Activated CD4-positive, alpha-beta memory T cell treated with anti-CD3 and anti-CD28 coated beads for 36 hours (primary cell): ENCODE measurements around the gene ATP6V0D1. TPM values are rescaled to one million over a fixed set of nuclear protein-coding genes. Genes with fewer than 3 reads are reported as not detected.

Experiments used
- CTCF ChIA-PET: fragments of 350-600 bp; sonication (Branson Sonifier 250); formaldehyde crosslinking; loops from one replicate; lab custom pipeline; 2021; ENCODE audit warnings: antibody characterized with exemption, inconsistent platforms; lab: Charles Lee
- POLR2A ChIA-PET: fragments of 350-600 bp; sonication (Branson Sonifier 250); formaldehyde crosslinking; loops from one replicate; lab custom pipeline; 2021; ENCODE audit warnings: antibody characterized with exemption; lab: Charles Lee
- DNase-seq: peaks from one replicate; pipeline ENCODE4 v3.0.0-alpha.2; 2020
- H3K27ac Mint-ChIP-seq: one replicate; pipeline ENCODE4 v1.8.0; 2021; ENCODE audit warnings: mixed read lengths
- H3K27me3 Mint-ChIP-seq: one replicate; pipeline ENCODE4 v1.8.0; 2021; ENCODE audit warnings: mixed read lengths
- H3K36me3 Mint-ChIP-seq: one replicate; pipeline ENCODE4 v1.8.0; 2021; ENCODE audit warnings: mixed read lengths
- H3K4me1 Mint-ChIP-seq: one replicate; pipeline ENCODE4 v1.8.0; 2021; ENCODE audit warnings: low read depth, mixed read lengths
- H3K4me3 Mint-ChIP-seq: one replicate; pipeline ENCODE4 v1.8.0; 2021; ENCODE audit warnings: mild to moderate bottlenecking, mixed read lengths
- H3K9me3 Mint-ChIP-seq: one replicate; pipeline ENCODE4 v1.8.0; 2021; ENCODE audit warnings: mixed read lengths
- intact Hi-C: fragments of 100-400 bp; cut with micrococcal nuclease; formaldehyde crosslinking; loops from one replicate; pipeline ENCODE4 v1.15.1; 2023
- total RNA-seq, 2 experiments: library from RNA; stranded (reverse); gene quantifications; one replicate each; pipeline ENCODE4 v1.2.3, GENCODE V29; 2021

ATP6V0D1 gene
- total RNA-seq, 2 experiments from 2014 or later = 25.0 to 26.3 TPM

DNA sequence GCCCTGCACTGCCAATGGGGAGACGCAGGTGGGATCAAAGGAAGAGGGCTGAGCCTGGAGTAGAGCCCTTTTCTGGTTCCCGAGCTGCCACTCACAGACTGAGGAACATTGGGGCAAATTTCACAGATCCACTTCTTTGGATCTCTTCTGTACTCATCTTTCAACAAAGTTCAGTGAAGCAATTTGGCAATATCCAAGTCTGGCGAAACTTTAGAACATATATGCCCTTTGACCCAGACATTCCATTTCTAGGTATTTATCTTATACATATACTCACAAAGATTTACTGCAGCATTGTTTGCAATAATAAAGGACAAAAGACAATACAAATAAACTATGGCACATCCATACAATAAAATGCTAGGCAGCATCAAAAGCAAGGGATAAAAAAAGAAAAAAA is 69.6 kb downstream of the ATP6V0D1 start:
- DNase-seq = no peak
- Mint-ChIP-seq H3K4me1 (peaks cover 3% of the 10 kb centered on the region), H3K9me3 (no peaks in the 10 kb centered on the region), H3K27ac (no peak overlapping the region), H3K4me3 (no peak overlapping the region), H3K36me3 (no peaks in the 10 kb centered on the region), H3K27me3 (peaks cover 21% of the 10 kb centered on the region)
- ChIA-PET POLR2A (no interaction called here), CTCF (interaction anchor here (0.7 to 1.7 kb wide), 4 partner anchors 11 to 151 kb away, joined by 3 to 5 read pairs (median 4); partner anchors contain the start of gene ATP6V0D1)
- intact Hi-C loops = no loop called here

DNA sequence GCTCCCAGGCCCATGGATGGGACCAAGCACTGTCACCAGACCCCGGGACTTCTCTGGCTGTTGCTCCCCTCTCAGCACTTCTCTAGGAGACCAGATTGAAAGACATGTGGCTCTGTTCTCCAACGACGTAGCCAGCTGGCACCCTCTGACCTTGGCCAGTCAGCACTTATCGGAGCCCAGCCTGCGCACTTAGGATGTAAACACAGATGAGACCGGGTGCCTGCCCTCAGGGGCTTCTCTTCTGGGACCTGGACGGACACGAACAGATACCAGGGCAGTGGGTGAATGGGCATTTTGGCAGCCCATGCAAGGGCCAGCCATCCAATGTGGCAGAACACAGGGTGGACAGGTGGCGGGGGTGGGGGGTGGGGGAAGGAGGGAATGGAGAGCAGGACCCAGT is 71.3 kb downstream of the ATP6V0D1 start:
- Mint-ChIP-seq H3K36me3 (no peaks in the 10 kb centered on the region), H3K4me1 (no peaks in the 10 kb centered on the region), H3K27ac (no peak overlapping the region), H3K9me3 (no peaks in the 10 kb centered on the region), H3K27me3 (peaks cover 18% of the 10 kb centered on the region), H3K4me3 (no peak overlapping the region)
- ChIA-PET POLR2A (no interaction called here), CTCF (no interaction called here)
- intact Hi-C loops = no loop called here
- DNase-seq = no peak

GRCh38 chr16:67407788-67408452 is 73.0 kb downstream of the ATP6V0D1 start:
- ChIA-PET CTCF (interaction anchor here (1.0 to 1.3 kb wide), 2 partner anchors 20 to 181 kb away, joined by 3 to 4 read pairs; partner anchors contain the start of gene TMEM208), POLR2A (no interaction called here)
- no peaks in the 10 kb centered on the region for H3K4me1 Mint-ChIP-seq
- no peak for DNase-seq
- no peaks in the 10 kb centered on the region for H3K9me3 Mint-ChIP-seq
- no peak overlapping the region for H3K4me3 Mint-ChIP-seq
- H3K36me3 Mint-ChIP-seq = no peaks in the 10 kb centered on the region
- H3K27me3 Mint-ChIP-seq = peaks cover 9% of the 10 kb centered on the region
- intact Hi-C loops = no loop called here
- no peak overlapping the region for H3K27ac Mint-ChIP-seq

DNA sequence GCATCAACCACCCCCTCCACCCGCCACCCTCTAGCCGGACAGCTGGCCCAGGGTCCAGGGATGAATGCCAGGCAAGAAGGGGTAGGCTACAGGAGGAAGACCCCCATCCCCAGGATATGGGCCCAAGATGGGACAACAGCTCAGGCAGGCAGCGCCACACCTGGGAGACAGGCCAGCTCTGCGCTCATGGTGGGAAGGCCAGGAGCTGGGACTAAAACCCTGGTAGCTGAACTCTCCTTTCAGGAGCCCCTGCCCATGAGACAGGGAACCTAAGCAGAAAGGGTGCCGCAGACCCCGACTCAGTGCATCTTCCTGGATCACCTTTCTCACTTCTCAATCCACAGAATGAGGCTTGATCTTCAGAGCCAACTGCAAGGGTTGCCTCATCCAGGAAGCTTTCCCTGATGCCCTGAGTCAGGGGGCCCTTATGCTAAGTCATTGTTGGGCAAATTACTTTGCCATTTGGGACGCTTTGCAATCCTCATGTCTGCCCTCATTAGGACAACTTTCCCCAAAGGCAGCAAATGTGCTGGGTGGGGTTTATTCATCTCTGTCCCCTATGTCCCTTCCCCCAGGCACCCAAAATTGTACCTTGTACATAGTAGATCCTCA is 73.7 kb downstream of the ATP6V0D1 start:
- ChIA-PET CTCF (interaction anchor here (1.3 kb wide), 1 partner anchor 21 kb away, joined by 4 read pairs; no protein-coding TSS in a partner anchor), POLR2A (no interaction called here)
- Mint-ChIP-seq H3K9me3 (no peaks in the 10 kb centered on the region), H3K4me3 (no peak overlapping the region), H3K4me1 (no peaks in the 10 kb centered on the region), H3K36me3 (no peaks in the 10 kb centered on the region), H3K27me3 (peaks cover 9% of the 10 kb centered on the region), H3K27ac (no peak overlapping the region)
- intact Hi-C loops = no loop called here
- no peak for DNase-seq

DNA sequence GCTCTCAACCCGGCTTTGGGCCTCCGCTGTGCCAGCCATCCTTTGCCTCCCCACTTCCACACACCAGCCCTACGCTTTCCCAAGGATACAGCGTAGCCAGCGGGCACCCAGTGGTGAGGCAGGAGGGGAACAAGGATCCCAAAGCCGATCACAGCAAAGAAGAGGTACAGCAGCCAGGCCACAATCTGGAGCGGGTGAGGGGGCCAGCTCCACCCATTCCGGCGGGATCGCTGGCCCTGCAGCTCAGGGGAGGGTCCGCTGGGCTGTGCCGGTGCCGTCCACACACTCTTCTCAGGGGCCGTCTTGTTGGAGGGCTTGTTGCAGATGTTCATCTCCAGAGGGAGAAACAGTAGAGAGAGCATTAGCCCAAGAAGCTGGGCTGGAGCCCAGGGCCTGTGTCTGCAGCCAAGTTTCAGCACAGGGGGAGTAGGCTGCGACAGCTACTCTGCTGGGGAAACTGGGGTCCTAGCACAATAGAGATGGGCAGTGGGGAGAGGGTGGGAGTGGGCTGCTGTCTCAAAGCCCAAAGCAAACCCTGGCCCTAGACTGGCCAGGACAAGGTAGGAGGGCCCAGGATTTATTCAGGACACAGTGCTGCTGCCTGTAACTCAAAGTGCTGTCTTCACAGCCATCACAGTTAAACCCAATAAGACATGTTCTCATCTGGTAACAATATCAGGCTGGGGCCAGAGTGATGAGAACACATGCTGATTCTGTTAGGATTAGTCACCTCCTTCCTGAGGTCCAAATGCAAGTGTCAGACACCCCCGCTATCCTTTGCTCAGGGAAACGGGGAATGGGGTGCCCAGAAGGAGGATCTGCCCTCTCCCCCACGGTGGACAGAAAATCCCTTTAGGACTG is 74.6 kb downstream of the ATP6V0D1 start:
- Mint-ChIP-seq H3K27me3 (peaks cover 9% of the 10 kb centered on the region), H3K36me3 (no peaks in the 10 kb centered on the region), H3K27ac (no peak overlapping the region), H3K4me1 (no peaks in the 10 kb centered on the region), H3K9me3 (no peaks in the 10 kb centered on the region), H3K4me3 (no peak overlapping the region)
- intact Hi-C loops = no loop called here
- CTCF ChIA-PET = no interaction called here
- POLR2A ChIA-PET = no interaction called here
- DNase-seq = no peak

DNA sequence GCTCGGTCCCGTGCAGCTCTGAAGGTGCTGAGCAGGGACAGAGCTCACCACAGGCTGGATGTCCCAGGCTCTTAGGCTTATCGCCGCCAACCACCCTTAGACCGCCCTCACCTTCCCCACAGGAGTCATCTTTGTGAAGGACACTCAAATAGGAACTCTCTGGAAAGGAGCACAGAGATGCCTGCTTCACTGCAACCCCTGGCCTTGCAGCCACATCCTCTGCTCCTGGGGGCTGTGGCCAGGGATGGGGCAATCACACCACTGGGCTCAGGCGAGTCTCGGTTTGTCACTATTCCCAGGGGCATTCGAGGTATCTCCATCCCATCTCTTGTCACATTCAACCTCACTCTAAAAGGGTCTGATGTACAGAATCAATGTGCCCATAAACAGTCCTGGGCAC is 75.6 kb downstream of the ATP6V0D1 start:
- Mint-ChIP-seq H3K36me3 (no peaks in the 10 kb centered on the region), H3K27me3 (peaks cover 9% of the 10 kb centered on the region), H3K27ac (no peak overlapping the region), H3K9me3 (no peaks in the 10 kb centered on the region), H3K4me1 (no peaks in the 10 kb centered on the region), H3K4me3 (no peak overlapping the region)
- ChIA-PET CTCF (no interaction called here), POLR2A (no interaction called here)
- intact Hi-C loops = no loop called here
- no peak for DNase-seq

DNA sequence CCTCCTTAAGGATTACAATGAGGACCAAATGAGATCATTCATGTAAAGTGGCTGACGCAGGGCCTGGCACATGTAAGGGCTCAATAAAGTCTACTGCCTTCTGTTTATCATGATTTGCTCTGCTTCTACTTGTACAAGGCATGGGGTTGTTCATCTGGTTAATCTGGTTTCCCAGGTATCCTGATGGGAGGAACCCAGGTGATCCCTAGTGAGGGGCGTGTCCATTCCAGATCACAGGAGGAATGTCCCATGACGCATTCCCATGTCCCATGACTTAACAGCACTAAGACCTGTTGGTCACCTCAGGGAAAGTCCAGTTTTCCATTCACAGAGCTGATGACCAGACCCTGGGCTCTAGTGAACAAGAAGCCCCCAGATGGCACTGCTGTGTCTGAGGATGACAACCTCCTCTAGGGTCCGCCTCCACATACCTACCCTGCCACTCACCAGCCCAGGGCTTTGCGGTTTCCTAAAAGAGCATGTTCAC is 76.2 kb downstream of the ATP6V0D1 start:
- intact Hi-C loops = no loop called here
- CTCF ChIA-PET = no interaction called here
- no peaks in the 10 kb centered on the region for H3K9me3 Mint-ChIP-seq

DNA sequence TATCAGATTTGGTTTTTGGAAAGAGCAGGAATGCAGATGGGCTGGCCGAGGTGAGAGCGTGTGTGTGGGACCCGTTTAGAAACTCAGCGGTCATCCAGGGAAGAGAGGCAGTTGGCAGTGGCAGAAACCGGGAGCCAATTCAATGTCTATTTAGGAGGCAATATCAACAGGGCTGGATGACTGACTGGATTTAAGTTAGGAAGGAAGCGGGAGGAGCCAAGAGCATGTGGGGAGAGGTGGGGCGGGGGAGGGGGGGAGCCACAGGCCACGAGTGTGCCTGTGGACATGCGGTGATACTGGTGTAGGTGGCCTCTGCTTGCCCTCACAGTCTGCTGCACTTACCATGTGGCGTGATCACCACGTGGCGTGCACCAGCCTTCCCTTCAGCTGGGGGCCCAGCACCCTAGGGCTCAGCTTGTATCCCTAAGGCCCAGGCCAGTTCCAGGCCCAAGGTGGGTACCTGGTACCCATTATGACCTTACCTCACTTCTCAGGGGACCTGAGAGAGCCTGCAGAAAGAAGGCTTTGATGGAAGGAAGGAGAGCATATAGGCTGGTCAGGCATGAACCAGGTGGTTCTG is 76.9 kb downstream of the ATP6V0D1 start:
- DNase-seq = no peak
- Mint-ChIP-seq H3K36me3 (no peaks in the 10 kb centered on the region), H3K27ac (no peak overlapping the region), H3K4me3 (no peak overlapping the region), H3K9me3 (no peaks in the 10 kb centered on the region), H3K27me3 (peaks cover 7% of the 10 kb centered on the region), H3K4me1 (no peaks in the 10 kb centered on the region)
- ChIA-PET CTCF (no interaction called here), POLR2A (no interaction called here)
- intact Hi-C loops = no loop called here

More for the DNA sequence above, 76.2 kb downstream of the ATP6V0D1 start:
- Mint-ChIP-seq H3K4me3 (no peak overlapping the region), H3K36me3 (no peaks in the 10 kb centered on the region), H3K4me1 (no peaks in the 10 kb centered on the region), H3K27me3 (peaks cover 9% of the 10 kb centered on the region), H3K27ac (no peak overlapping the region)
- POLR2A ChIA-PET = no interaction called here
- DNase-seq = no peak

DNA sequence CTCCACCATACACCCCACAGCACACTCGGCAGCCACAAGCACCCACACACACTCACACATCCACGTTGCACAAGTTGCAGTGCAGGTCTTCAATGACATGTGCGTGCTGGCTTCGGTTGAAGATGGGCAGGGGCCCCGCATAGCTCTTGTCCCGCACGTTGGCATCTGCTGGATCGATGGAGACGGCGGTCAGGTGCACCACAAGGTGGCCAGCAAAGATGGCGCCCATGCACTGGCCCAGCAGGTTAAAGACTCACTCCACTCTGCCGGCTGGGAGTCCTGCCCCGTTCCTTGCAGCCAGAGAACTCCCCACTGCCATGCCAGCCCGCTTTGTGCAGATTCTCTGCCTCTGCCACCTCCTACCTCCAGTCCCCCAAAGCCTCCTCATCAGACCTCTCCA is 80.1 kb downstream of the ATP6V0D1 start:
- Mint-ChIP-seq H3K4me1 (no peaks in the 10 kb centered on the region), H3K9me3 (no peaks in the 10 kb centered on the region), H3K27me3 (peaks cover 2% of the 10 kb centered on the region), H3K36me3 (no peaks in the 10 kb centered on the region), H3K27ac (no peak overlapping the region), H3K4me3 (no peak overlapping the region)
- ChIA-PET POLR2A (no interaction called here), CTCF (interaction anchor here (0.8 to 5.5 kb wide), 4 partner anchors 17 to 140 kb away, joined by 3 to 36 read pairs (median 10); partner anchors contain the start of gene PLEKHG4)
- no peak for DNase-seq
- intact Hi-C loops = no loop called here

DNA sequence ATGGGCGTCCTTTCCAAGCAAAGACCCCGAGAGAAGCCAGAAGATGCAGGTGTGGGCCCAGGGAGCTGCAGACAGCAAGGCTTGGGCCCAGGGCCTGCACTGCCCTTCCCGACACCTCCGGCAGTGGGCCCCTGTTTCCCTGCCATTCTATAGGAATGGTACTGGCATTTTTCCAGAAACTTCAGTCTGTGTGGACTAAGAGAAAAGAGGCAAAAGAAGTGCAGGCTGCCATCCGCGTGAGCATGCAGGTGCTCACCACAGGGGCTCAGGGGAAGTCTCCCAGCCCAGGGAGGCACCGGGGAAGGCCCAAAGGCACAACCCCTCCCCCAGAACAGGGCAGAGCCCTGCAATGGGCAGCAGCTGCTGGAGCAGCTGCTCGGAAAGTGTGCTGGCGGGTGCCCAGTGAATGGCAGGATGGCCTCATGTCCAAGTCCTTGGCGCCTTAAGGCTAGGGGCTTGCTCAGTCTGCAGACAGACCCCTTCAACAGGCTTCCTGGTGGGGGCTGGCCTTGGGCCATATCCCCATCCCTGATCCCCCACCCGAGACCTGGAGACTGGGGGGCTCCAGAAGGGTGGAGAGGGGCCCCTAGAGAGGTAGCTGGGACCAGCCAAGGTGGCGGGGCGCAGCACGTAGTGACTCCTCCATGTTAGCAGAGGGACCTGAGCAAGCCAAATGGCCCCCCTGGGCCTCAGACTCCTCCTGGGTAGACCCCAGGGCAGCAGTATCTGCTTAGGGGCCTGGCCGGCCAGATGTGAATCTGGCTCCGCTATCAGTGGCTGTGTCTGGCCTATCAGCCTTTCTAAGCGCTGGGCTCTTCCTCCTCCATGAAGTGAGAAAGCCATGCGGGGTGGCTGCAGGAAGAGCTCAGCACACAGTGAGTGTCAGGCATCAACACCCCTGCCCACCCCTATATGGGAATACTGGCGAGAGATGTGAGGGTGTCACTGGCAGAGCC is 80.9 kb downstream of the ATP6V0D1 start:
- CTCF ChIA-PET = interaction anchor here (0.6 to 5.5 kb wide), 36 partner anchors 11 to 493 kb away, joined by 3 to 36 read pairs (median 4); partner anchors contain the start of genes PLEKHG4 and SLC9A5
- intact Hi-C loops = loop anchor here (2.0 to 5.0 kb wide), 3 partner anchors 27 to 138 kb away; partner anchors contain the start of gene PLEKHG4

More for the DNA sequence above, 80.9 kb downstream of the ATP6V0D1 start:
- Mint-ChIP-seq H3K9me3 (no peaks in the 10 kb centered on the region), H3K27ac (no peak overlapping the region), H3K4me3 (no peak overlapping the region), H3K4me1 (no peaks in the 10 kb centered on the region), H3K27me3 (peaks cover 11% of the 10 kb centered on the region), H3K36me3 (no peaks in the 10 kb centered on the region)
- no peak for DNase-seq
- POLR2A ChIA-PET = interaction anchor here (0.7 kb wide), 1 partner anchor 9 kb away, joined by 3 read pairs; no protein-coding TSS in a partner anchor
